Muscle of arm (tissue), 12 donors: ENCODE results near the gene SLC35F5. TPM values are rescaled to one million over a fixed set of nuclear protein-coding genes. Genes with fewer than 3 reads are reported as not detected.

ENCODE experiments used
- polyA plus RNA-seq, 12 donors: library from polyadenylated mRNA; unstranded; fragments of 120-200 nt; gene quantifications; one replicate each; pipeline ENCODE4 v1.2.1, GENCODE V29; 2013; ENCODE audit not compliant: insufficient read length in 12 of 12

Gene SLC35F5
- polyA plus RNA-seq, 12 donors, result 45.3 to 78.8 (median 65.4) TPM; not detected in 1

Other genes starting within 250 kb of the SLC35F5 start
- gene RABL2A, start 129.4 kb downstream of the SLC35F5 start, polyA plus RNA-seq, result 100 to 1,000 TPM in 1 of 12 donors, 10 to 100 TPM in 11; 12.1 to 262 (median 17.7) TPM
- gene ACTR3, start 133.4 kb upstream of the SLC35F5 start, polyA plus RNA-seq, result 100 to 1,000 TPM in 10 of 12 donors, 10 to 100 TPM in 1, not detected in 1; 77.6 to 134 (median 109) TPM